ENCODE data around the gene MAP3K15. TPM values are rescaled to one million over a fixed set of nuclear protein-coding genes. Genes with fewer than 3 reads are reported as not detected.
"Not testable (repeated sequence)": the region's sequence is repeated elsewhere in the genome, so short reads cannot be mapped to it uniquely, and the experiment has no call there.

MAP3K15 gene
- total RNA-seq, 2 experiments from 2014 or later: 0.27 to 0.32 TPM

- ChIA-PET CTCF (no interaction called here), POLR2A (no interaction called here)
These were observed 26.6 kb upstream of the MAP3K15 start for GRCh38 chrX:19541931-19542330.

GRCh38 chrX:19541196-19541595 lies 25.9 kb upstream of the MAP3K15 start:
- ChIA-PET CTCF (no interaction called here), POLR2A (no interaction called here)

GRCh38 chrX:19540076-19540475 lies 24.8 kb upstream of the MAP3K15 start:
- ChIA-PET POLR2A (no interaction called here), CTCF (no interaction called here)

- CTCF ChIA-PET: no interaction called here
These were observed 24.4 kb upstream of the MAP3K15 start for GRCh38 chrX:19539665-19540064.

GRCh38 chrX:19535476-19535875 lies 20.2 kb upstream of the MAP3K15 start:
- ChIA-PET POLR2A (interaction anchor here (0.6 kb wide), 1 partner anchor 19 kb away, joined by 3 read pairs; no protein-coding TSS in a partner anchor), CTCF (no interaction called here)

More at GRCh38 chrX:19539665-19540064, 24.4 kb upstream of the MAP3K15 start:
- POLR2A ChIA-PET: no interaction called here

GRCh38 chrX:19532709-19533108 lies 17.4 kb upstream of the MAP3K15 start:
- CTCF ChIA-PET: no interaction called here
- POLR2A ChIA-PET: no interaction called here

- POLR2A ChIA-PET: no interaction called here
- CTCF ChIA-PET: no interaction called here
These were observed 2.7 kb upstream of the MAP3K15 start for GRCh38 chrX:19517965-19518364.

- POLR2A ChIA-PET: interaction anchor here (0.7 kb wide), 1 partner anchor 437 kb away, joined by 4 read pairs; no protein-coding TSS in a partner anchor
These were observed 352 bp upstream of the MAP3K15 start for GRCh38 chrX:19515615-19516105.

GRCh38 chrX:19513383-19513782 lies 1.9 kb downstream of the MAP3K15 start:
- ChIA-PET POLR2A (no interaction called here), CTCF (interaction anchor here (1.2 kb wide), 1 partner anchor 131 kb away, joined by 3 read pairs; no protein-coding TSS in a partner anchor)

More at GRCh38 chrX:19515615-19516105, 352 bp upstream of the MAP3K15 start:
- CTCF ChIA-PET: interaction anchor here (1.0 kb wide), 1 partner anchor 144 kb away, joined by 3 read pairs; no protein-coding TSS in a partner anchor

GRCh38 chrX:19512961-19513360 lies 2.3 kb downstream of the MAP3K15 start:
- CTCF ChIA-PET: interaction anchor here (1.2 kb wide), 1 partner anchor 130 kb away, joined by 3 read pairs; no protein-coding TSS in a partner anchor
- POLR2A ChIA-PET: no interaction called here

- POLR2A ChIA-PET: no interaction called here
- CTCF ChIA-PET: interaction anchor here (1.2 kb wide), 1 partner anchor 130 kb away, joined by 3 read pairs; no protein-coding TSS in a partner anchor
These were observed 2.9 kb downstream of the MAP3K15 start for GRCh38 chrX:19512359-19512758.

- POLR2A ChIA-PET, CTCF ChIA-PET: not testable (repeated sequence)
These were observed 3.5 kb downstream of the MAP3K15 start for GRCh38 chrX:19511796-19512195.

GRCh38 chrX:19496711-19497110 lies 18.6 kb downstream of the MAP3K15 start:
- POLR2A ChIA-PET: no interaction called here
- CTCF ChIA-PET: no interaction called here

- CTCF ChIA-PET: no interaction called here
- POLR2A ChIA-PET: no interaction called here
These were observed 27.6 kb downstream of the MAP3K15 start for GRCh38 chrX:19487520-19488200.

GRCh38 chrX:19479458-19479857 lies 35.9 kb downstream of the MAP3K15 start:
- ChIA-PET POLR2A (no interaction called here), CTCF (no interaction called here)

GRCh38 chrX:19468383-19468782 lies 46.9 kb downstream of the MAP3K15 start:
- CTCF ChIA-PET, POLR2A ChIA-PET: not testable (repeated sequence)

- POLR2A ChIA-PET: no interaction called here
- CTCF ChIA-PET: no interaction called here
These were observed 52.4 kb downstream of the MAP3K15 start for GRCh38 chrX:19462879-19463278.

- ChIA-PET POLR2A (no interaction called here), CTCF (no interaction called here)
These were observed 53.1 kb downstream of the MAP3K15 start for GRCh38 chrX:19462231-19462630.

- CTCF ChIA-PET: no interaction called here
- POLR2A ChIA-PET: no interaction called here
These were observed 57.6 kb downstream of the MAP3K15 start for GRCh38 chrX:19457662-19458061.

GRCh38 chrX:19448077-19448476 lies 67.2 kb downstream of the MAP3K15 start:
- CTCF ChIA-PET: no interaction called here
- POLR2A ChIA-PET: no interaction called here

GRCh38 chrX:19446397-19446796 lies 68.9 kb downstream of the MAP3K15 start:
- POLR2A ChIA-PET: no interaction called here
- CTCF ChIA-PET: no interaction called here

- CTCF ChIA-PET, POLR2A ChIA-PET: not testable (repeated sequence)
These were observed 69.5 kb downstream of the MAP3K15 start for GRCh38 chrX:19445772-19446171.
